NCI-H2107 (cell line): ENCODE measurements around the gene ZNF326.
"Not testable (repeated sequence)": the region's sequence is repeated elsewhere in the genome, so short reads cannot be mapped to it uniquely, and the experiment has no call there.

ENCODE experiments used
- DNase-seq: peaks from one replicate; lab custom pipeline; 2025; lab: John Stamatoyannopoulos, UW

Gene ZNF326

GRCh38 chr1:89996450-89997110, 1.7 kb downstream of the ZNF326 start:
- no peak for DNase-seq

GRCh38 chr1:89997152-89997551, 2.2 kb downstream of the ZNF326 start:
- DNase-seq: not testable (repeated sequence)

GRCh38 chr1:89998306-89998705, 3.4 kb downstream of the ZNF326 start:
- DNase-seq: no peak

- DNase-seq: no peak
Measured at GRCh38 chr1:89999208-89999607, 4.3 kb downstream of the ZNF326 start.

- DNase-seq: no peak
Measured at GRCh38 chr1:89999628-90000027, 4.7 kb downstream of the ZNF326 start.

GRCh38 chr1:90000934-90001676, 6.2 kb downstream of the ZNF326 start:
- no peak for DNase-seq

- no peak for DNase-seq
Measured at GRCh38 chr1:90007979-90008404, 13.1 kb downstream of the ZNF326 start.

- no peak for DNase-seq
Measured at GRCh38 chr1:90012300-90012699, 17.4 kb downstream of the ZNF326 start.

- no peak for DNase-seq
Measured at GRCh38 chr1:90023691-90024090, 28.8 kb downstream of the ZNF326 start.

- no peak for DNase-seq
Measured at GRCh38 chr1:90027281-90027680, 32.4 kb downstream of the ZNF326 start.

GRCh38 chr1:90039652-90040051, 44.7 kb downstream of the ZNF326 start:
- DNase-seq: no peak

- no peak for DNase-seq
Measured at GRCh38 chr1:90043586-90043985, 48.7 kb downstream of the ZNF326 start.

GRCh38 chr1:90044346-90044745, 49.4 kb downstream of the ZNF326 start:
- DNase-seq: no peak

GRCh38 chr1:90045853-90046563, 51.1 kb downstream of the ZNF326 start:
- DNase-seq: no peak

GRCh38 chr1:90046635-90047034, 51.7 kb downstream of the ZNF326 start:
- DNase-seq: no peak

- no peak for DNase-seq
Measured at GRCh38 chr1:90048043-90048442, 53.1 kb downstream of the ZNF326 start.

GRCh38 chr1:90062700-90063643, 68.1 kb downstream of the ZNF326 start:
- DNase-seq: not testable (repeated sequence)

GRCh38 chr1:90064109-90064508, 69.2 kb downstream of the ZNF326 start:
- not testable (repeated sequence) for DNase-seq

- DNase-seq: no peak
Measured at GRCh38 chr1:90067194-90067931, 72.5 kb downstream of the ZNF326 start.

- no peak for DNase-seq
Measured at GRCh38 chr1:90068611-90069280, 73.8 kb downstream of the ZNF326 start.

- no peak for DNase-seq
Measured at GRCh38 chr1:90074137-90074536, 79.2 kb downstream of the ZNF326 start.
